Caco-2 (cell line): ENCODE measurements around the gene NLGN4Y. TPM values are rescaled to one million over a fixed set of nuclear protein-coding genes. Genes with fewer than 3 reads are reported as not detected.
"Not testable (repeated sequence)": the region's sequence is repeated elsewhere in the genome, so short reads cannot be mapped to it uniquely, and the experiment has no call there.

ENCODE experiments used
- BruUV-seq: library from RNA; stranded (reverse); fragments of 400-500 nt; replicated peaks from 2 replicates; lab custom pipeline; 2021; lab: Mats Ljungman, UMichigan
- CTCF ChIA-PET: fragments of 300-600 bp; sonication (Branson Sonifier 250); formaldehyde crosslinking; loops from one replicate; lab custom pipeline; 2022; ENCODE audit warnings: antibody characterized with exemption; lab: Charles Lee
- POLR2A ChIA-PET: fragments of 300-600 bp; sonication (Branson Sonifier 250); formaldehyde crosslinking; loops from one replicate; lab custom pipeline; 2022; ENCODE audit warnings: antibody characterized with exemption; lab: Charles Lee
- DNase-seq, 2 experiments: peaks; one replicate each; pipeline versions ENCODE4 v3.0.0 to v3.0.0-alpha.2; 2020 to 2022
- H3K27me3 ChIP-seq: replicated peaks from 2 replicates; pipeline ENCODE4 v1.6.0; 2011; ENCODE audit warnings: low read length; ENCODE audit not compliant: control insufficient read depth, insufficient read depth
- H3K36me3 ChIP-seq: 2 replicates; pipeline ENCODE4 v1.5.1; 2011; ENCODE audit warnings: low read length; ENCODE audit not compliant: control insufficient read depth, insufficient read depth
- H3K4me1 ChIP-seq: fragments of 250-450 bp; sonication (Bioruptor Pico); 2 replicates; pipeline ENCODE4 v1.5.1; 2020; ENCODE audit warnings: mild to moderate bottlenecking
- H3K4me3 ChIP-seq: 2 replicates; pipeline ENCODE4 v1.5.1; 2011; ENCODE audit warnings: low read depth, mild to moderate bottlenecking, control low read depth, low read length
- H3K9me3 ChIP-seq: fragments of 250-450 bp; sonication (Bioruptor Pico); 2 replicates; pipeline ENCODE4 v1.5.1; 2020; ENCODE audit warnings: mild to moderate bottlenecking, moderate library complexity
- H3K27ac Mint-ChIP-seq: one replicate; pipeline ENCODE4 v1.8.0; 2022; ENCODE audit warnings: mixed read lengths; ENCODE audit not compliant: unreplicated experiment
- H3K27me3 Mint-ChIP-seq: one replicate; pipeline ENCODE4 v1.8.0; 2022; ENCODE audit warnings: mixed read lengths; ENCODE audit not compliant: insufficient read depth, unreplicated experiment
- H3K36me3 Mint-ChIP-seq: one replicate; pipeline ENCODE4 v1.8.0; 2022; ENCODE audit warnings: mild to moderate bottlenecking, mixed read lengths; ENCODE audit not compliant: insufficient read depth, unreplicated experiment
- H3K4me1 Mint-ChIP-seq: one replicate; pipeline ENCODE4 v1.8.0; 2022; ENCODE audit warnings: low read depth, mixed read lengths; ENCODE audit not compliant: unreplicated experiment
- H3K4me3 Mint-ChIP-seq: one replicate; pipeline ENCODE4 v1.8.0; 2022; ENCODE audit warnings: mild to moderate bottlenecking, moderate library complexity, mixed read lengths; ENCODE audit not compliant: unreplicated experiment
- H3K9me3 Mint-ChIP-seq: one replicate; pipeline ENCODE4 v1.8.0; 2022; ENCODE audit warnings: mixed read lengths; ENCODE audit not compliant: unreplicated experiment
- intact Hi-C: fragments of 100-400 bp; cut with micrococcal nuclease; formaldehyde crosslinking; loops from one replicate; pipeline ENCODE4 v1.10.0; 2022; ENCODE audit not compliant: unreplicated experiment
- total RNA-seq: library from RNA; stranded (reverse); gene quantifications from 2 replicates; pipeline ENCODE4 v1.2.3, GENCODE V29; 2022
- TF ChIP-seq, protein P1 (sequence below), 2 experiments: fragments of 200-600 bp in 1 of 2; IDR thresholded peaks; 1 replicate in 1 of 2; 2 replicates in 1 of 2; pipeline versions ENCODE4 v1.5.1 to v1.8.0; 2011 to 2022; ENCODE audit warnings: antibody characterized with exemption in 1 of 2, control low read depth in 1 of 2, inconsistent platforms in 1 of 2, low read depth in 1 of 2, low read length in 1 of 2, mild to moderate bottlenecking in 1 of 2, moderate library complexity in 1 of 2; ENCODE audit not compliant: insufficient read depth in 1 of 2, severe bottlenecking in 1 of 2, unreplicated experiment in 1 of 2

The NLGN4Y gene
- total RNA-seq, 1 experiment from 2014 or later, result not detected

- Mint-ChIP-seq H3K27me3 (no peaks in the 10 kb centered on the region), H3K4me1 (no peaks in the 10 kb centered on the region), H3K27ac (no peak overlapping the region), H3K36me3 (no peaks in the 10 kb centered on the region), H3K9me3 (no peaks in the 10 kb centered on the region), H3K4me3 (no peak overlapping the region)
- BruUV-seq, result no TSS peak
- H3K9me3 ChIP-seq, result no peaks in the 10 kb centered on the region
- H3K36me3 ChIP-seq, result no peaks in the 10 kb centered on the region
- CTCF ChIA-PET, result no interaction called here
- intact Hi-C loops, result no loop called here
- no peak for DNase-seq
- H3K27me3 ChIP-seq, result no peaks in the 10 kb centered on the region
- POLR2A ChIA-PET, result no interaction called here
- H3K4me1 ChIP-seq, result no peaks in the 10 kb centered on the region
- no peak overlapping the region for H3K4me3 ChIP-seq
- TF ChIP-seq, protein P1, sequence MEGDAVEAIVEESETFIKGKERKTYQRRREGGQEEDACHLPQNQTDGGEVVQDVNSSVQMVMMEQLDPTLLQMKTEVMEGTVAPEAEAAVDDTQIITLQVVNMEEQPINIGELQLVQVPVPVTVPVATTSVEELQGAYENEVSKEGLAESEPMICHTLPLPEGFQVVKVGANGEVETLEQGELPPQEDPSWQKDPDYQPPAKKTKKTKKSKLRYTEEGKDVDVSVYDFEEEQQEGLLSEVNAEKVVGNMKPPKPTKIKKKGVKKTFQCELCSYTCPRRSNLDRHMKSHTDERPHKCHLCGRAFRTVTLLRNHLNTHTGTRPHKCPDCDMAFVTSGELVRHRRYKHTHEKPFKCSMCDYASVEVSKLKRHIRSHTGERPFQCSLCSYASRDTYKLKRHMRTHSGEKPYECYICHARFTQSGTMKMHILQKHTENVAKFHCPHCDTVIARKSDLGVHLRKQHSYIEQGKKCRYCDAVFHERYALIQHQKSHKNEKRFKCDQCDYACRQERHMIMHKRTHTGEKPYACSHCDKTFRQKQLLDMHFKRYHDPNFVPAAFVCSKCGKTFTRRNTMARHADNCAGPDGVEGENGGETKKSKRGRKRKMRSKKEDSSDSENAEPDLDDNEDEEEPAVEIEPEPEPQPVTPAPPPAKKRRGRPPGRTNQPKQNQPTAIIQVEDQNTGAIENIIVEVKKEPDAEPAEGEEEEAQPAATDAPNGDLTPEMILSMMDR (IDR thresholded peaks at IDR 0.05; ENCODE audit: insufficient read depth in 1 of 2, low read depth in 1 of 2, low read length in 1 of 2, severe bottlenecking in 1 of 2, unreplicated experiment in 1 of 2), result no peak
Observed at GRCh38 chrY:14860448-14860847, 336.1 kb downstream of the NLGN4Y start.

DNA sequence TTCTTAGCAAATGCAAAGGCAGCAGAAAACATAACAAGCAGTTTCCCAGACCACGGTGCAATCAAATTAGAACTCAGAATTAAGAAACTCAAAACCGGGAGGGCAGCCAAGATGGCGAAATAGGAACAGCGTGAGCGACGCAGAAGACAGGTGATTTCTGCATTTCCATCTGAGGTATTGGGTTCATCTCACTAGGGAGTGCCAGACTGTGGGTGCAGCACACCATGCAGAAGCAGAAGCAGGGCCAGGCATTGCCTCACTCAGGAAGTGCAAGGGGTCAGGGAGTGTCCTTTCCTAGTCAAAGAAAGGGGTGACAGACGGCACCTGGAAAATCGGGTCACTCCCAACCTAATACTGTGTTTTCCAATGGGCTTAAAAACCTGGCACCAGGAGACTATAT, 336.7 kb downstream of the NLGN4Y start:
- H3K9me3 ChIP-seq, H3K4me3 Mint-ChIP-seq, H3K4me3 ChIP-seq, H3K27me3 ChIP-seq, CTCF ChIA-PET, H3K36me3 ChIP-seq, H3K4me1 ChIP-seq, intact Hi-C loops, H3K36me3 Mint-ChIP-seq, H3K27ac Mint-ChIP-seq, H3K4me1 Mint-ChIP-seq, DNase-seq, H3K27me3 Mint-ChIP-seq, BruUV-seq, POLR2A ChIA-PET, H3K9me3 Mint-ChIP-seq: not testable (repeated sequence)

DNA sequence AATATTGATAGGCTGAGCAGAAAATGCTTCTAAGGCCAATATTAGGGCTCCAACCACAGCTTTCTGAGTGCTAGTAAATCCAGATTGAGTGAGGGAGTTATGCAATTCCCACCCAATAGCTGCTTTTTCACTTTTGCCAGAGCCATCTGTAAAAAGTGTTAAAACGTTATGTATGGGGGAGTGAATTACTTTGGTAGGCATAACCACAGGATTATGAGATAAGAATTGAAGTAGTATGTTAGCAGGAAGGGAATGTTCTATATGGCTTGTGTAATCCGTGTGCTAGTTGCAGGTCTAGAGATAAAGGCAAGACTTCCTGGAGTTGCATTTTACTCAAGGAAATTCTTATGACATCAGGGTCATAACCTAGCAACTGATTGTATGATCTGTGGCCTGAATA, 347.6 kb downstream of the NLGN4Y start:
- Mint-ChIP-seq H3K4me1 (no peaks in the 10 kb centered on the region), H3K36me3 (no peaks in the 10 kb centered on the region), H3K4me3 (no peak overlapping the region), H3K27me3 (no peaks in the 10 kb centered on the region), H3K27ac (no peak overlapping the region), H3K9me3 (no peaks in the 10 kb centered on the region)
- DNase-seq, result no peak
- BruUV-seq, result no TSS peak
- H3K4me3 ChIP-seq, result no peak overlapping the region
- intact Hi-C loops, result no loop called here
- TF ChIP-seq, protein P1 (IDR thresholded peaks at IDR 0.05; ENCODE audit: insufficient read depth in 1 of 2, low read depth in 1 of 2, low read length in 1 of 2, severe bottlenecking in 1 of 2, unreplicated experiment in 1 of 2), result no peak
- ChIA-PET POLR2A (no interaction called here), CTCF (no interaction called here)
- no peaks in the 10 kb centered on the region for H3K27me3 ChIP-seq
- H3K36me3 ChIP-seq, result no peaks in the 10 kb centered on the region
- H3K4me1 ChIP-seq, result no peaks in the 10 kb centered on the region
- no peaks in the 10 kb centered on the region for H3K9me3 ChIP-seq
